GM19467 (cell line): ENCODE measurements around the gene SYTL3.
"Not testable (repeated sequence)": the region's sequence is repeated elsewhere in the genome, so short reads cannot be mapped to it uniquely, and the experiment has no call there.

Experiments
- ATAC-seq: cut with Tn5 transposase; IDR thresholded peaks from one replicate; pipeline ENCODE4 v1.9.1; 2021; ENCODE audit warnings: mild to moderate bottlenecking, moderate library complexity; ENCODE audit not compliant: unreplicated experiment

SYTL3 gene, protein sequence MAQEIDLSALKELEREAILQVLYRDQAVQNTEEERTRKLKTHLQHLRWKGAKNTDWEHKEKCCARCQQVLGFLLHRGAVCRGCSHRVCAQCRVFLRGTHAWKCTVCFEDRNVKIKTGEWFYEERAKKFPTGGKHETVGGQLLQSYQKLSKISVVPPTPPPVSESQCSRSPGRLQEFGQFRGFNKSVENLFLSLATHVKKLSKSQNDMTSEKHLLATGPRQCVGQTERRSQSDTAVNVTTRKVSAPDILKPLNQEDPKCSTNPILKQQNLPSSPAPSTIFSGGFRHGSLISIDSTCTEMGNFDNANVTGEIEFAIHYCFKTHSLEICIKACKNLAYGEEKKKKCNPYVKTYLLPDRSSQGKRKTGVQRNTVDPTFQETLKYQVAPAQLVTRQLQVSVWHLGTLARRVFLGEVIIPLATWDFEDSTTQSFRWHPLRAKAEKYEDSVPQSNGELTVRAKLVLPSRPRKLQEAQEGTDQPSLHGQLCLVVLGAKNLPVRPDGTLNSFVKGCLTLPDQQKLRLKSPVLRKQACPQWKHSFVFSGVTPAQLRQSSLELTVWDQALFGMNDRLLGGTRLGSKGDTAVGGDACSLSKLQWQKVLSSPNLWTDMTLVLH

DNA sequence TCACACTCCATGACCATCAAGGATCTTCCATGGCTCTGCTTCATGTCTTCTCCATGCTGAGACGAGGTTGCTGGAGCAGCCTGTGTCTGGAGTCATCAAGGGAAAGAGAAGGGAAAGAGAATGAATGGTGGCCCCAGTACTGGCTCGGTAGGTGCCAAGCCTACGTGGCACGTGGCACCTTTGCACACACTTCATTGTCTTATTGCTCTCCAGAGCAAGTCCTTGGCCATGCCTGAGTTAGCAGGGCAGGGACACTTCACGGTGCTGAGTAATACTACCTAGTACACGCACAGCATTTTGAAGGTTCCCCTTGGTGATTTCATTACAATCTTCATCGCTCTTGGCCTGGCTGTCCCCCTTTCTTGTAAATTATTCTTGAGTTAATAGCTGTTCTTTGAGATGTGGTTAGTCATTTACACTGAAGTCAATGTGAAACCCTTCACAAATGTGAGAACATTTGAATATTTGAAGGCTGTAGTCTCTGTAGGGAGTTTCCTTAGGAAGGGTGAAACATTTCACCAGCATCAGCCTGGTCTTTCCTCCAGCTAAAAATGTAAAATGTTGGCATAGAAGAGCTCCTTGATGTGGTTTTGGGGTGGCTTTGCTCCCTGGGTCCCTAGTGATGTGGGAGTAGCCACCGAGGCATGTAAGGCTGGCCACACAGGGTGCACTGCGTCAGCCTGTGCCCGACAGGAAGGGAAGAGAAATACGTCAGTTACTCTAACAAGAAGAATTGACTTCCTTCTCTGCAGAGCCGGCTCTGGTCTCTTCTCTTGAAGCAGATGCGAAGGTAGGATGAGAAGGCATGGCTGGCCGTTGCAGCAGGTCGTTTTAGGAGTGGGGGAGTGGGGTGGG is at the start of gene SYTL3:
TSS of gene SYTL3 (plus strand) at position 766 of the 855 bp plus-strand sequence. CDS start 13,215 bp downstream, outside the sequence.
- ATAC-seq: peak; percentile 60

DNA sequence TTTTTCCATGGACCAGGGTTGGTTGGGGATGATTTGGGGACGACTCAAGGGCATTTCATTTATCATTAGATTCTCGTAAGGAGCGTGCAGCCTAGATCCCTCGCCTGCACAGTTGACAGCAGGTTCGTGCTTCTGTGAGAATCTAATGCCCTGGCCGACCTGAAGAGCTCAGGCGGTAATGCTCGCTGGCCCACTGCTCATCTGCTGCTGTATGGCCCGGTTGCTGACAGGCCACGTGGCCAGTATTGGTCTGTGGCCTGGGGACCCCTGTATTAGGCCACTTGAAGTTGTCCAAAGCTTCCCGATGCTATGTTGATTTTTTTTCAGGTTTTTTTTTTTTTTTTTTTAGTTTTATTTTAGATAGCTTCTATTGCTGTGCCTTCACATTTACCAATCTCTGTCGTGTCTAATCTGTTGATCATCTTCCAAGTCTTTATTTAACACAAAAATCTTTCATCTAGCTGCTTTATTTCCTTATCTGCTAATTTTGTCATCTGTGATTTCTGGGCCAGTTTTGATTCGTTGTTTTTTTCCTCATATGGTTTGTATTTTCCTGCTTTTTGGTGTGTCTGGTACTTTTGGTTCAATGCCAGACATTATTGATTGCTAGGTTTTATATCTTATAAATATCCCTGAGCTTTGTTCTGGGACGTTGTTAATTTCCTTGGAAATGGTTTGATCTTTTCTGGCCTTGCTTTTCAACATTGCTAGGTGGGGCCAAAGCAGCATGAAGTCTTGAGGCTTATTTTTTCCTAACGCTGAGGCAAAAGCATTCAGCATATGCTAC is 46.4 kb upstream of the SYTL3 start:
- no peak for ATAC-seq

DNA sequence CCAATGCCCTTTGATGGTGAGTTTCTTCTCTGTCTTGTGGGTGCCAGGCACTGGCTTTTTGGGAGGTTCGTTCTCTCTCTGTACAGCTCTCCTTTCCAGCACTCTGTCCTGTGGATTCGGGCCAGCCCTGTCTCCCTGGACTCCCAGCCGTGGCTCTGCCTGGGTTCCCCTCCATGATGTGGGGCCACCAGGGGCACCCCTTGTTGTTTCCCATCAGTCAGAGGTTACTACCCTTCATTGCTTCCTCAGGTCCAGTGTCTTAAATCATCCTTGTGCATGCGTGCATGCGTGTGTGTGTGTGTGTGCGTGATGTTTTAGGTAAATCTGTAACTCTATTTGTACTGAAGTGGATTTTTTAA is 45.8 kb upstream of the SYTL3 start:
- ATAC-seq: no peak

DNA sequence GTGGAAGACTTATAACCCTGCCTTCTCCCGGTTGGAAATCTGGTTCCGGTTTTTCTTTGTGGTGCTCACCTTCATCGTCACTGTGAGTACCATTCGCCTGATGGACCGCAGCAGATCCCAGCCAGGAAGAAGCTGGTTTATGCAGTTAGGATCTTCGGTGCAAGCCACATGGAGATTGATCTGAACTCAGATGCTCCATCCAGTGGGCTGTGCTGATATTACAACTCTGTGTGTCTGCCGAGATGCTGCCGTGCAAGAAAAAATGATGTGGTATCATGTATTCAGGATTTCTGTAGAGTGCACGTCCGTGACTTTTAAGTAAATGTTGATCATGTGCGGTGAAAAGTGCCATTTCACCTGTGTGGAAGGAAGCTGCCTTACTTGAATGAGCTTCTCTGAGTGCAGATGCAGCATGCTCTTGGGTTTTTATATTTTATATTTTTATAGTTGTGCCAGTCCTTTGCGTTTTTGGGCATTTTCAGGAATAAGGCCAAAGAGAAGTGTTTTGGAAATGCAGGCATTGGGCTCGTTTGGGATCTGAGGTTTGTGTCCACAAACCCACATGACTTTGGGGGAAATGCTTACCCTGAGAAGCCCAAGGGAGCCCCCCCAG is 44.5 kb upstream of the SYTL3 start:
- no peak for ATAC-seq

DNA sequence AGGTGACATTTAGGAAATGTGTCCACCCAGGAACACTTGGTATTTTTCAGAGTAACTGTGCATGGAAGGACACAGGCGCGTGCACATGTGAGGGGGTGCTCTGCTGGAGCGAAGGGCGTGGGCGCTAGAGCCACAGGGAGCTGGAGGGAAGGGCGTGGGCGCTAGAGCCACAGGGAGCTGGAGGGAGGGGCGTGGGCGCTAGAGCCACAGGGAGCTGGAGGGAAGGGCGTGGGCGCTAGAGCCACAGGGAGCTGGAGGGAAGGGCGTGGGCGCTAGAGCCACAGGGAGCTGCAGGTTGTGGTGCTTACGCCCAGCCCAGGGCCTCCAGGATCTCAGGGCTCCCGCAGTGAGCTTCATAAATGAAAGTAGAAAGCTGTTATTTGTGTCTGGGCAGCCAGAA is 43.8 kb upstream of the SYTL3 start:
- not testable (repeated sequence) for ATAC-seq

DNA sequence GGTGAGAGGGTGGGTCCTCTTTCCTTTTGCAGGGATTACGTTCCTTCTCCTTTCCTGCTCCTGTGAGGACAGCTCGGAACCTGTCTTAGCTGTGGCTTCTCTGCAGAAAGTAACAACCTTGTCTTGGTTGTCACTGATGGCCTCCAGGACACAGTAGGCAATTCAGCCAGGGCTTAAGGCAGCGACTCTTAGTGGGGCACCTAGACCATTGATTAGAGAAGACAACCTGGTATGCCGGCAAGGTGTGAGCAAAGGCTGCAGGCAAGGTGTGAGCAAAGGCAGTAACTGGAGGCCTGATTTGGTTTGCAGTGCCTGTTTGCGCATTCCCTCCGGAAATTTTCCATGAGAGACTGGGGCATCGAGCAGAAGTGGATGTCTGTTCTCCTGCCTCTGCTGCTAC is 42.9 kb upstream of the SYTL3 start:
- ATAC-seq: no peak

DNA sequence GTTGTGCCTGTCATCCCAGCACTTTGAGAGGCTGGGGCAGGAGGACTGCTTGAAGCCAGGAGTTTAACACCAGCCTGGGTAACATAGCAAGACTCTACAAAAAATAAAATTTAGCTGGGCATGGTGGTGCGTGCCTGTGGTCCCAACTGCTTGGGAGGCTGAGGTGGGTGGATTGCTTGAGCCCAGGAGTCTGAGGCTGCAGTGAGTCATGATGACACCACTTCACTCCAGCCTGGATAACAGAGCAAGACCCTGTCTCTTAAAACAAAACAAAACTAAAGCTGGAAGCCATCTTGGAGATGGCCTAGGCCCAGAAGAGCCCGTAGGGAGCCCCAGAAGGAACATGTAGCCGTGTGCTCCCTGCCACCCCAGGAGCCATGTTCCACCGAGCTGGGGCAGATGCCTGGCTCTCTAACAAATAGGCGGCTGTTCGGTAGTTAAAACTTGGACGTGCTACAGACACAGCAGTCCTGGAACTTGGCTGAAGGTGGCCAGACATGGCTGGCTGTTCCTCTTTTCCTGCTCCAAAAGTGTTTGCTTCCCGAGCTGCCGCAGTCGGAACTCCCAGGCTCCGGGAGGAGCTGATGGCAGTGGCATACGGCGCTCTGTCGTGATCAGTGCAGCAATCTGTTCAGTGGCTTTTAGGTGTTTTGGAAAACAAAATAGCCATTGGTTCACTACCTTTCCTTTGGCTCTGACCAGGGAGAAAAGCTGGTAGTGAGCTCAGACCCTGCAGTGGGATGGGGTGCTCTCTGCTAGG is 42.3 kb upstream of the SYTL3 start:
- no peak for ATAC-seq

DNA sequence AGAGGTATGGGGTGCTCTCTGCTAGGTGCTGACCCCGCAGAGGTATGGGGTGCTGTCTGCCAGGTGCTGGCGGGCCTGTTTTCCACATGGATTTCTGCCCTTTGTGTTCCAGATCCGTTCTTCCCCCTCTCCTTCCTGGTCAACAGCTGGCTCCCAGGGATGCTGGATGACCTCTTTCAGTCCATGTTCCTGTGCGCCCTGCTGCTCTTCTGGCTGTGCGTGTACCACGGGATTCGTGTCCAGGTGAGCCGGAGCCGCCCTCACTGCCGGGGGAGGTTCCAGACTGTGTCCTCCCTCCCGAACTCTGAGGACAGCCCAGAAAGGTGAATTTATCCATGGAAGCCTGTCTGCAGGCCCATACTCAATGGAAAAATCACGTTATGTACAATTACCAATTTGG is 41.6 kb upstream of the SYTL3 start:
- no peak for ATAC-seq

DNA sequence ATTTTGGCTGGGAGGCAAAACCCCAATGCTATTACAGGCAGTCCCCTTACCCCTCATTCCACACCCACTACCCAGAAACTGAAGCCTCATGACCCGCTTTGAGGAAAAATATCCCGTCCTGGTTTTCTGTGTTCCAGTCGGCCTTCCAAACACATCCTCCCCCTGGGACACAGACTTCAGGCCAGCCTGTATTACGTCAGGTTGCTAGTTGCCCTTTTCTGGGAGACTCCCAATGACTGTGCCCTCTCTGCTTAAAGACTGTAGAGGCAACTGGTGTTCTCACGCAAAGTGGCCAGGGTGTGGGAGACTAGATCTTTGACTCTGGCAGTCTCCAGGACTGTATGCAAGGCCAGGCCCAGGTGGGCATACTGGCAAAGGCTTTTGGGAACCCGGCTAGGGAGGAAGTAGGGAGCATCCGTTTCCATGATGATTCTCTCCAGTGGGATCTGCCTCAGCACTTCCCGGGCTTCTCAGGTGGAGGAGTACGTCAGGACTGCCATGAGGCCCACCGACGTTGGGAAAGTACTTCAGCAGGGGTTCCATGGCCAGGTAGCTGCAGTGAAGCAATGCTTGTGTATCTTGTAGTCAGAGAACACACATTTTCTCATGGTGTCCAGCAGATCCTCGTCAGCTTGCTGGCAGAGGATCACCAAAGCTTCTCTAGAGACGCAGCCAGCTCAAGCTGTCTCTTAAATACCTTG is 40.2 kb upstream of the SYTL3 start:
- no peak for ATAC-seq

DNA sequence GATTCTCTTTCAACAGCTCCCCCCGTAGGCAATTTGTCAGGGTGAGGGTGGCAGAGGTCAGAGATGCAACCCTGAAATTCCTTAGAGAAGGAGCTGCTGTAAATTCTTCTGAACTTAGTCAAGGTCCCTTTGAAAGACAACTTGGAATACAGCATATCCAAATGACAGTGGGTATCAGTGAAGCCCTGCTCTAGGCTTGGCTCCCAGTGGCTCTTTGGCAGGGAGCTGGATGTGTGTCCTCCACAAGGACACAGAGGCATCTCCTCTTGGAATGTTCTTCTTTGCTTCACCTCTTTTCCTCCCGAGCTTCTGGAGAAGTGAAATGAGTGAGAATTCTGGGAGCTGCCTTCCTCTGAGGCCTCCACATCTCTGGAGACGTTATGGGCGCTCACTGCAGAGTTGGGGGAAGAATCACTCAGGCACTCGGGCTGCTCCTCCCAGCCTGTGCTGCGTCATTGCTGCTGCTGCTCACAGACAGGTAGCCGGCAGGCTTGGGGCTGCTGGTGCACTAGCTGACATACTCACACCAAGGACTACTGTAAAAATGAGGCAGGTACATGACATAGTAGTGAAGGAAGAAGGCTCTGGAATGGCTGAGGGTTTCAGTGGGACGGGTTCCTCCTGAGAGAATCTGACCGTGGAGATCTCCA is 39.4 kb upstream of the SYTL3 start:
- no peak for ATAC-seq

DNA sequence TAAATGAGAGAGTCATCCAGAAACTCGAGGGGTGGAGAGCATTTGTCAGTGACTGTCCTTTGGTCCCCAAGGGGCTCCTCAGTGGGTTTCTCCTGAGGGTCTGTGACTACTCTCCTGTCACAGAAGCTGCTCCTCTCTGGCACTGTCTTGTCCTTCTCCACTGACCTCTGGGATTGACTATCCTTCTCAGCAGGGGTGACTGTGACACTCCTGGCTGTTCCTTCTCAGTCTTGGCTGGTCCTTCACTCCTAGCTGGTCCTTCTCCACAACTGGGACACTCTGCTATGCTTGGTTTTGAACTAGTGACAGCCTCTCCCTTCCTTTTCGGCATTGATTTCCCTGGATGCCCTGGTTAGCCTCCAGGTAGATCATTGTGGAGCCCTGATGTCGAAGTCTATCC is 38.8 kb upstream of the SYTL3 start:
- no peak for ATAC-seq

DNA sequence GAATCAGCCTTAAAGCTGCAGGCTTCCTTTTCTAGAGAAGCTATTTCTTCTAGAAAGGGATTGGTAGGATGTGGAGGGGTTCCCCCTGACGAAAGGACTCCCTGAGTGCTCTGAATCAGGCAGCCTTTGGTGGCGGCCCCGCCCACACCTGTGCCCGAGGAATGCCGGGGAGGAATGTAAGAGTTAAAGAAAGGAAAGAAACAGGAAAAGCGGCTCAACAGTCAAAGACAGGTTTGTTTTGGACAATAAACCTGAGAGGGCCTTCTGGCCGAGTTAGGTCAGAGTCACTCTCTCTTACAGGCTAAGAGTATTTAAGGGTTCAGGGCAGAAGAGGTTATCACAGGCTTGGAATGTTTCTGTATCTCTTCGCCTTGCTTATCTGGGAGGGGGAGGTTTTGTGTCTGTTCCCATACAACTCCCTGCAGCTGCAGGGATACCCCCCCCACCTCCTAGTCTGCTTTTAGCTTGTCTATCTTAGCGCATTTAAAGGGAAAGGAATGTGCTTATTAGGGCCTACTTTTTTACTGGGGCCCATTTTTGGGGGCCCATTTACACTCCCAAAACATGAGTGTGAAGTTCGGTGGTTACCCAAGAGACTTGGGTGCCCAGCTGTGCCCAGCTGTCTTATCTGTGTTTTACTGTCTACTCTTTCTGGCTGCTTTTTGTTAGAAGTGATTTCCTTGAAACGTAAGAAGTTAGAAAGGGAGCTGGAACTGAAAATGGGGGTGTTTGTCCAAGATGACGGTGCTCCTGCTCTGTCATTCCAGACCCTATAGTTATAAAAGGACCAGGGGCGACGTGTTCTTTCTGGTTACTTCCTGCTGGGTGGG is 38.1 kb upstream of the SYTL3 start:
- no peak for ATAC-seq

DNA sequence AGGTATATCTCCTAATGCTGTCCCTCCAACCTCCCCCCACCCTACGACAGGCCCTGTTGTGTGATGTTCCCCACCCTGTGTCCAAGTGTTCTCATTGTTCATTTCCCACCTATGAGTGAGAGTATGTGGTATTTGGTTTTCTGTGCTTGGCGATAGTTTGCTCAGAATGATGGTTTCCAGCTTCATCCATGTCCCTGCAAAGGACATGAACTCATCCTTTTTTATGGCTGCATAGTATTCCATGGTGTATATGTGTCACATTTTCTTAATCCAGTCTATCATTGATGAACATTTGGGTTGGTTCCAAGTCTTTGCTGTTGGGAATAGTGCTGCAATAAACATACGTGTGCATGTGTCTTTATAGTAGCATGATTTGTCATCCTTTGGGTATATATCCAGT is 35.2 kb upstream of the SYTL3 start:
- ATAC-seq: not testable (repeated sequence)

DNA sequence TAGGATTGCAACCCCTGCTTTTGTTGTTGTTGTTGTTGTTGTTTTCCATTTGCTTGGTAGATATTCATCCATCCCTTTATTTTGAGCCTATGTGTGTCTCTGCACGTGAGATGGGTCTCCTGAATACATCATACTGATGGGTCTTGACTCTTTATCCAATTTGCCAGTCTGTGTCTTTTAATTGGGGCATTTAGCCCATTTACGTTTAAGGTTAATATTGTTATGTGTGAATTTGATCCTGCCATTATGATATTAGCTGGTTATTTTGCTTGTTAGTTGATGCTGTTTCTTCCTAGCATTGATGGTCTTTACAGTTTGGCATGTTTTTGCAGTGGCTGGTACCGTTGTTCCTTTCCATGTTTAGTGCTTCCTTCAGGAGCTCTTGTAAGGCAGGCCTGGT is 31.6 kb upstream of the SYTL3 start:
- not testable (repeated sequence) for ATAC-seq

DNA sequence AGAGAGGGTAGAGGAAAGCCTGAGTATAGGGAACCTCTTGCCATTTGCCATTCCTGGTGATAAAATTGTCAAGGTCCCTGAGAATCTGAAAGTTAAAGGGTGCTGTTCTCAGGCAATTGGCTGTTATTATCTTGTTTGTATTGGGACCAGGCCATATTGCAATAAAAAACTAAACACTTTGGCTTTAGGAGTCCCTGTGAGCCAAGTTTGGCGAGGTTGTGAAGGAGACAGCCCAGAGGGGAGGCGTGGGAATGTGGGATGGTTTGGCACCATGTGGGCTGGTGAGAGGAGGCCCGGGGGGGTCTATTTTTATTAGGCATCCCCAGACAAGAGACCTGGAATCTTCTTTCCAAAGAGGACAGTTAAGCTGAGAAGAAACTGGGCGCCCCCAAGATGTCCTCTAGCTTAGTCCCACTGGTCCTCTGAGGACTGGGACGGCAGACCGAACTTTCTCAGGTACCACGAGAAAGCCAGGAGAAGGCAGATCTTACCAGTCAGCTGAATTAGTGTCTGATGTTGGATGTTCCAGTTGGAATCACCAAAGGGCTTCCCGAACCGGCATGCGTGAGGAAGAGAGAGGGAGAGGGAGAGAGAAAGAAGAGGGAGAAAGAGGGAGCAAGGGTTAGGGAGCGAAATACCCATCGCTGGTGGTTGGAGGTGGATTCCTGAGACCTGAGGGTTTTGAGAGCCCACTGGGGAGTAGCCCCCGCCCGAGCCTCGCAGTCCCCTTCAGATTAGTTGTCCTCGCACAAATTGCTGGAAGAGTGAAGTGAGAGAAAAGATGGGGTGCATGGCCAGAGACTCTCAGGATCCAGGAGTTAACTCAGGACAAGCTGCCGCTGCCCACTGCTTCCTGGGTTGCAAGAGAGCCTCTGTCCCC is 29.7 kb upstream of the SYTL3 start:
- no peak for ATAC-seq

DNA sequence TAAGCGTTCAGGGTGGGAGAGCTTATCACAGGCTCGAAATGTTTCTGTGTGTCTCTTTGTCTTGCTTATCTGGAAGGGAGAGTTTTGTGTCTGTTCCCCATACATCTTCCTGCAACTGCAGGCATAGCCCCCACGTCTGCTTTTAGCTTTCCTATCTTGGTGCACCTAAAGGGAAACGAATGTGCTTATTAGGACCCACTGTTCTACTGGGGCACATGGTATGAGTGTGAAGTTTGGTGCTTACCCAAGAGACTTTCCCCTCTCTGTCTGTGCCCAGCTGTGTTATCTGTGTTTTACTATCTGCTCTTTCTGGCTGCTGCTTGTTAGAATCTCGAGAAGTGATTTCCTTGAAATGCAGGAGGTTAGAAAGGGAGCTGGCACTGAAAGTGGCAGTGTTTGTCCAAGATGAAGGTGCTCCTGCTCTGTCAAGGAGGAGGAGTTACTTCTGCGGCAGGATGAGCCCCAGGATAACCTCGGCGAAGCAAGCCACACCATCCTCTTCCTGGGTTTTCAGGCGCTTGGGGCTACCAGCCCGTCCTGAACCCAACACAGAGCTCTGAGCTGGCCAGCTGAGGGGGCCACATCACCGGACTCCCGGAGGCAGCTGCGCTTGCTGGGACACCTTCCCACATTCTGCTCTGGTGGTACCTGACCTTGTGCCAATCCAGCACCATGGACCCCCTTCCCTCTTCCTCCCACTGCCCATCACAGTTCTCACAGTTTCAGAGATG is 28.7 kb upstream of the SYTL3 start:
- ATAC-seq: no peak
